K562 (cell line): Measurements from ENCODE around the gene IPO13.

Experiments used
- BRF1 ChIP-seq: IDR thresholded peaks from 3 replicates; pipeline ENCODE4 v1.6.1; 2011; ENCODE audit warnings: borderline replicate concordance, mild to moderate bottlenecking; ENCODE audit not compliant: insufficient read length; ENCODE audit errors: extremely low read depth
- TEAD1 ChIP-seq, 2 experiments: fragments of 450-650 bp in 1 of 2; sonication (generic) in 1 of 2; formaldehyde crosslinking; IDR thresholded peaks; 2 replicates each; pipeline versions ENCODE4 v1.4.0 to v1.8.0; 2020 to 2022; ENCODE audit warnings: mild to moderate bottlenecking in 2 of 2, missing genetic modification reagents in 1 of 2
- ZNF140 ChIP-seq: fragments of 250-450 bp; sonication (Bioruptor Pico); IDR thresholded peaks from 2 replicates; pipeline ENCODE4 v1.8.0; 2021; ENCODE audit warnings: moderate library complexity, mild to moderate bottlenecking, inconsistent platforms
- ZNF263 ChIP-seq: sonication (generic); formaldehyde crosslinking; IDR thresholded peaks from 2 replicates; pipeline ENCODE4 v1.8.0; 2022; ENCODE audit warnings: mild to moderate bottlenecking, missing genetic modification reagents, borderline replicate concordance
- TF ChIP-seq, protein P1 (sequence below), 2 experiments: fragments of 450-650 bp in 1 of 2; sonication (generic) in 1 of 2; formaldehyde crosslinking in 1 of 2; IDR thresholded peaks in 1 of 2; conservative IDR thresholded peaks in 1 of 2; 2 replicates each; pipeline versions ENCODE4 v1.6.1 to v1.8.1; 2016 to 2023; ENCODE audit warnings: mild to moderate bottlenecking in 2 of 2, moderate library complexity in 2 of 2, inconsistent platforms in 1 of 2, missing genetic modification reagents in 1 of 2

- TF ChIP-seq ZNF263 (CRISPR knock-in tag) (no peak), TEAD1 (CRISPR knock-in tag; IDR thresholded peaks at IDR 0.05) (peak in 1 of 2 experiments; percentile 6; a peak in 1 of 4 replicates), ZNF140 (CRISPR knock-in tag) (no peak), BRF1 (no peak)
- TF ChIP-seq, protein P1, sequence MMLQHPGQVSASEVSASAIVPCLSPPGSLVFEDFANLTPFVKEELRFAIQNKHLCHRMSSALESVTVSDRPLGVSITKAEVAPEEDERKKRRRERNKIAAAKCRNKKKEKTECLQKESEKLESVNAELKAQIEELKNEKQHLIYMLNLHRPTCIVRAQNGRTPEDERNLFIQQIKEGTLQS (IDR thresholded peaks at IDR 0.05) = no peak
- TF ChIP-seq, protein P1 (CRISPR knock-in tag; conservative IDR thresholded peaks at IDR 0.05) = no peak
These were observed 28.7 kb downstream of the IPO13 start for GRCh38 chr1:43975249-43975961.
